C4-2B (cell line): ENCODE results near the gene CSGALNACT2.

Experiments
- H3K27ac ChIP-seq: fragments of 450-650 bp; 2 replicates; pipeline ENCODE4 v1.5.1; 2017
- ZFX ChIP-seq: fragments of 450-650 bp; IDR thresholded peaks from 2 replicates; pipeline ENCODE4 v1.6.1; 2017
- TF ChIP-seq, protein P1 (sequence below): fragments of 450-650 bp; conservative IDR thresholded peaks from 2 replicates; pipeline ENCODE4 v1.5.1; 2017; ENCODE audit warnings: mild to moderate bottlenecking

CSGALNACT2 gene

GRCh38 chr10:43221419-43222209 lies 83.4 kb downstream of the CSGALNACT2 start:
- TF ChIP-seq, protein P1, sequence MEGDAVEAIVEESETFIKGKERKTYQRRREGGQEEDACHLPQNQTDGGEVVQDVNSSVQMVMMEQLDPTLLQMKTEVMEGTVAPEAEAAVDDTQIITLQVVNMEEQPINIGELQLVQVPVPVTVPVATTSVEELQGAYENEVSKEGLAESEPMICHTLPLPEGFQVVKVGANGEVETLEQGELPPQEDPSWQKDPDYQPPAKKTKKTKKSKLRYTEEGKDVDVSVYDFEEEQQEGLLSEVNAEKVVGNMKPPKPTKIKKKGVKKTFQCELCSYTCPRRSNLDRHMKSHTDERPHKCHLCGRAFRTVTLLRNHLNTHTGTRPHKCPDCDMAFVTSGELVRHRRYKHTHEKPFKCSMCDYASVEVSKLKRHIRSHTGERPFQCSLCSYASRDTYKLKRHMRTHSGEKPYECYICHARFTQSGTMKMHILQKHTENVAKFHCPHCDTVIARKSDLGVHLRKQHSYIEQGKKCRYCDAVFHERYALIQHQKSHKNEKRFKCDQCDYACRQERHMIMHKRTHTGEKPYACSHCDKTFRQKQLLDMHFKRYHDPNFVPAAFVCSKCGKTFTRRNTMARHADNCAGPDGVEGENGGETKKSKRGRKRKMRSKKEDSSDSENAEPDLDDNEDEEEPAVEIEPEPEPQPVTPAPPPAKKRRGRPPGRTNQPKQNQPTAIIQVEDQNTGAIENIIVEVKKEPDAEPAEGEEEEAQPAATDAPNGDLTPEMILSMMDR: no peak
- TF ChIP-seq ZFX: no peak
- no peak overlapping the region for H3K27ac ChIP-seq

DNA sequence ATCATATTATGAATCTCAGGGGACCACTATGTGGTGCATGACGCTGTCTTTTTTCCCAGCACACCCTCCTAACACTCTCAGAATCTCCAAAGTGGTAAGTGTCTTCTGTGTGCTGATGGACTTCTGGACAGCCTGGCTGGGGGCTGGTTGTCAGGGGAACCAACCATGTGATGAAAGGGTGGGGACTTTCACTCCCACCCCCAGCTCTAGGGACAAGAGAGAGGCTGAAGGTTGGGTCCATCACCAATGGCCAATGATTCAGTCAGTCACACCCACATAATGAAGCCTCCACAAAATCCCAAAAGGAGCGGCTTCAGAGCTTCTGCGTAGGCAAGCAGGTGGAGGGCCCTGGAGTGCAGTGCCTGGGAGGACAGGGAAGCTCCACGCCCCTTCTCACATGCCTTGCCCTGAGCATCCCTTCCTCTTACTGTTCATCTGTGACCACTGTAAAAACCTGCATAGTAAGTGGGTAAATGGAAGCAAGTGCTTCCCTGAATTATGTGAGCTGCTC lies 84.0 kb downstream of the CSGALNACT2 start:
- H3K27ac ChIP-seq: no peak overlapping the region
- TF ChIP-seq, protein P1: no peak
- no peak for TF ChIP-seq ZFX

DNA sequence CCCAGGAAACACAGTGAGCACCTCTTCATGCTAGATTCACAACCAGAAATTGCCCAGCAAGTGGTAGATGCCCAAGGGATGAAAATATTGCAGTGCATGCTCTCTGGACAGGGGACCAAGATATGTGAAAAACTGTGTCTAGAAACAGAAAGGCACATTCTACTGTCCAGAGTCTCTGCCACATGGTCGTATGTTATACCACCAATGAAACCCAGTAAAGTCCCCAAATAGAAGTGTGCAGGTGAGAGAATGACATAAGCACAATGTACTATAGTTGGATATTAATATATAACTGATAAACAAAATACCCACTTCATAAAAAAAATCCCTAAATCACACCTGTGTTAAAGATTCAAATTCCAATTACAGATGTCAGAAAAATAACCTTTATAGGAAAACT lies 84.8 kb downstream of the CSGALNACT2 start:
- TF ChIP-seq, protein P1: no peak
- no peak for TF ChIP-seq ZFX
- H3K27ac ChIP-seq: no peak overlapping the region

DNA sequence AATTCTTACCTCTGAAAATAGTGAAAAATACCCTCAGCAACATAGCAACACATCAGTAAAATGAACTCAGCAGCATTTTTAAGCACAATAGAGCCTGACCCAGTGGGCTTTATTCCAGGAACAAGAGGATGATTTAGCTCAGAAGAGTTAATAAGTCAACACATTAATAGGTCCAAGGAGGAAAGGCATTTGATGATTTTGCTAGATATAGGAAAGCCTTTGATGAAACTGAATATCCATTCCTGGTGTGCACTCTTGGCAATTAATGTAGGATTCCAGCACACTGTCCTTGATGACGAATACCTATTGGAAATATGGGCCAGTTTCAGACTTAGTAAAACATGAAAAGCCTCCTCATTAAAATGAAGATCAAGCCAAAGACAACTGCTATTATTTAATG lies 86.1 kb downstream of the CSGALNACT2 start:
- TF ChIP-seq ZFX: no peak
- H3K27ac ChIP-seq: no peak overlapping the region

- TF ChIP-seq ZFX: no peak
- TF ChIP-seq, protein P1: no peak
- H3K27ac ChIP-seq: no peak overlapping the region
Observed at GRCh38 chr10:43225004-43225786, 87.0 kb downstream of the CSGALNACT2 start.

GRCh38 chr10:43225787-43226153 lies 87.5 kb downstream of the CSGALNACT2 start:
- TF ChIP-seq ZFX: no peak
- H3K27ac ChIP-seq: no peak overlapping the region

DNA sequence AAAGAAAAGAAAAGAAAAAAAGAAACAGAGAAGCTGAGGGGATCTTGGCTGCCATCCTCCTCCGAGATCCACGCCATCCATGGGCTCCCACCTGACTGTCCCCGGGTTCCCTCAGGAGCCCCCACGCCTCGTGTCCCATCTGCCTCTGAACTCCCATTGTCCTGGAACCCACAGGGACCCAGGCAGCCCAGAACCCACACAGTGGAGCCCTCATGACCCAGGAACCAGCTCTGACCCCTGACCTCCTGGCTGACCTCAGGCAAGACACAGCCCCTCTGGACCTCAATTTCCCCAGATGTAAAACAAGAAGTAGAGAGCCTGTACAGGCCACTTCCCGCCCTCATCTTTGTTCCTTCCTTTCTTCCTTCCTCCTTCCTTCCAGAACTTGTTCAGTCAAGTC lies 88.2 kb downstream of the CSGALNACT2 start:
- TF ChIP-seq, protein P1: no peak
- no peak for TF ChIP-seq ZFX
- no peak overlapping the region for H3K27ac ChIP-seq
